ENCODE data around the gene CBLB. TPM values are rescaled to one million over a fixed set of nuclear protein-coding genes. Genes with fewer than 3 reads are reported as not detected.

The CBLB gene
- total and polyA plus RNA-seq, 12 donors, result 20.4 to 58.9 (median 33.5) TPM

- intact Hi-C loops (cut with DNase I), result no loop called here
- H3K4me3 ChIP-seq, result no peak overlapping the region
- H3K27me3 ChIP-seq, result no peaks in the 10 kb centered on the region
- WGBS, 4 donors, result 86 to 91% (median 89%) methylated on average over 5 of the region's 5 CpGs
- TF ChIP-seq POLR2A (IDR thresholded peaks at IDR 0.05) (no peak), CTCF (IDR thresholded peaks at IDR 0.05) (no peak)
- H3K27ac ChIP-seq, result no peak overlapping the region
- H3K9me3 ChIP-seq (replicated peaks in 1 of 3), result no peaks in the 10 kb centered on the region
- no peaks in the 10 kb centered on the region for H3K36me3 ChIP-seq (replicated peaks in 1 of 2)
- H3K4me1 ChIP-seq (replicated peaks in 1 of 2), result no peaks in the 10 kb centered on the region
- DNase-seq, result no peak
Measured at GRCh38 chr3:105611304-105612192, 257.3 kb downstream of the CBLB start.

- no peaks in the 10 kb centered on the region for H3K9me3 ChIP-seq (replicated peaks in 1 of 3)
- no peaks in the 10 kb centered on the region for H3K4me1 ChIP-seq (replicated peaks in 1 of 2)
- H3K27ac ChIP-seq, result no peak overlapping the region
- TF ChIP-seq CTCF (IDR thresholded peaks at IDR 0.05) (no peak), POLR2A (IDR thresholded peaks at IDR 0.05) (no peak)
- intact Hi-C loops (cut with DNase I), result no loop called here
- H3K36me3 ChIP-seq (replicated peaks in 1 of 2), result no peaks in the 10 kb centered on the region
- WGBS, 4 donors, result 94 to 96% (median 95%) methylated on average over 4 of the region's 4 CpGs
- no peak for DNase-seq
- no peak overlapping the region for H3K4me3 ChIP-seq
- H3K27me3 ChIP-seq, result no peaks in the 10 kb centered on the region
Measured at GRCh38 chr3:105610473-105610872, 258.3 kb downstream of the CBLB start.

GRCh38 chr3:105608623-105609022 lies 260.2 kb downstream of the CBLB start:
- intact Hi-C loops (cut with DNase I), result no loop called here
- WGBS, 4 donors, result 87 to 89% (median 88%) methylated on average over 17 of the region's 17 CpGs

GRCh38 chr3:105606016-105606415 lies 262.8 kb downstream of the CBLB start:
- Histone ChIP-seq H3K27me3 (no peaks in the 10 kb centered on the region), H3K9me3 (replicated peaks in 1 of 3) (no peaks in the 10 kb centered on the region), H3K4me3 (no peak overlapping the region), H3K27ac (no peak overlapping the region), H3K36me3 (replicated peaks in 1 of 2) (no peaks in the 10 kb centered on the region), H3K4me1 (replicated peaks in 1 of 2) (no peaks in the 10 kb centered on the region)
- intact Hi-C loops (cut with DNase I), result no loop called here
- no peak for DNase-seq
- TF ChIP-seq POLR2A (IDR thresholded peaks at IDR 0.05), result no peak
- TF ChIP-seq CTCF (IDR thresholded peaks at IDR 0.05), result no peak

More at GRCh38 chr3:105608623-105609022, 260.2 kb downstream of the CBLB start:
- no peaks in the 10 kb centered on the region for H3K9me3 ChIP-seq (replicated peaks in 1 of 3)
- H3K36me3 ChIP-seq (replicated peaks in 1 of 2), result no peaks in the 10 kb centered on the region
- no peaks in the 10 kb centered on the region for H3K4me1 ChIP-seq (replicated peaks in 1 of 2)
- TF ChIP-seq POLR2A (IDR thresholded peaks at IDR 0.05), result no peak
- no peak for TF ChIP-seq CTCF (IDR thresholded peaks at IDR 0.05)
- no peak overlapping the region for H3K4me3 ChIP-seq
- no peak overlapping the region for H3K27ac ChIP-seq
- no peaks in the 10 kb centered on the region for H3K27me3 ChIP-seq
- DNase-seq, result no peak

Data from adrenal gland (tissue), 12 donors.